Measurements from ENCODE around the gene TMEM259. TPM values are rescaled to one million over a fixed set of nuclear protein-coding genes. Genes with fewer than 3 reads are reported as not detected.

TMEM259 gene
- total and polyA plus RNA-seq, 2 of the 8 experiments (the other 6 are each of a cell fraction or from before 2014, with no cell fraction given): 140 to 243 TPM

- H4K20me1 ChIP-seq (replicated peaks in 1 of 2; ENCODE audit: control insufficient read depth in 1 of 2, insufficient read depth in 2 of 2, low read length in 2 of 2): peaks cover 38 to 53% of the 10 kb centered on the region in 2 experiments
- no peak for TF ChIP-seq KDM1A (IDR thresholded peaks at IDR 0.05; ENCODE audit: borderline replicate concordance, low read length)
- no peak for TF ChIP-seq SP4 (IDR thresholded peaks at IDR 0.05; ENCODE audit: low read length)
- TF ChIP-seq NANOG (IDR thresholded peaks at IDR 0.05; ENCODE audit: insufficient read depth, low read depth, low read length, poor library complexity, severe bottlenecking): no peak
- TF ChIP-seq ATF3 (IDR thresholded peaks at IDR 0.05; ENCODE audit: insufficient read depth, low read depth, low read length): no peak
- no peak for TF ChIP-seq JUND (IDR thresholded peaks at IDR 0.05; ENCODE audit: low read length)
- no peak for TF ChIP-seq GABPA (IDR thresholded peaks at IDR 0.05; ENCODE audit: borderline replicate concordance, insufficient read depth, low read length)
- TF ChIP-seq CEBPB (IDR thresholded peaks at IDR 0.05; ENCODE audit: low read depth, low read length): no peak
- no peak for TF ChIP-seq TAF7 (optimal IDR thresholded peaks at IDR 0.05; ENCODE audit: borderline replicate concordance, low read depth, low read length)
- TF ChIP-seq BCL11A (IDR thresholded peaks at IDR 0.05; ENCODE audit: low read depth in 2 of 2, low read length in 2 of 2): no peak
Observed at GRCh38 chr19:1017115-1017905, 3.6 kb downstream of the TMEM259 start.

More at GRCh38 chr19:1017115-1017905, 3.6 kb downstream of the TMEM259 start:
- CTCF ChIA-PET (ENCODE audit: partially characterized antibody): interaction anchor here (0.8 to 1.2 kb wide), 4 partner anchors 8 to 50 kb away, joined by 3 to 4 read pairs (median 3); no protein-coding TSS in a partner anchor
- no peak overlapping the region for H3K56ac ChIP-seq (replicated peaks; ENCODE audit: insufficient read length, low read depth, low read length)
- peaks cover 24% of the 10 kb centered on the region for H3K79me1 ChIP-seq (ENCODE audit: low read depth, low read length)
- H2BK5ac ChIP-seq (ENCODE audit: low read depth, low read length): peak overlapping the region; percentile 55
- H2BK12ac ChIP-seq (ENCODE audit: low read depth, low read length): no peak overlapping the region
- H3K4me1 ChIP-seq (replicated peaks in 1 of 4; ENCODE audit: control insufficient read depth in 3 of 4, insufficient read depth in 4 of 4, low read length in 3 of 4): peaks cover 0 to 37% (median 25%) of the 10 kb centered on the region in 4 experiments; a peak in 5 of 7 replicates
- FAIRE-seq (no peak), DNase-seq (ENCODE audit: low read depth in 1 of 2, low spot score in 2 of 2) (no peak)
- H3K14ac ChIP-seq (ENCODE audit: insufficient read length): no peak overlapping the region
- peak overlapping the region in 1 of 2 experiments; percentile 3; a peak in 1 of 4 replicates for H3K4me2 ChIP-seq (ENCODE audit: insufficient read depth in 1 of 2, low read depth in 2 of 2, low read length in 2 of 2)
- no peak overlapping the region for H3K18ac ChIP-seq (ENCODE audit: extremely low read depth, low read length)
- H2AFZ ChIP-seq (ENCODE audit: low read length): no peak overlapping the region
- H3K27ac ChIP-seq (ENCODE audit: low read depth, low read length): no peak overlapping the region; the same call in 1 of the 2 replicates
- H4K91ac ChIP-seq (replicated peaks; ENCODE audit: insufficient read length, low read length): no peak overlapping the region
- H3K9ac ChIP-seq (replicated peaks in 1 of 4; ENCODE audit: extremely low read depth in 1 of 4, low read depth in 3 of 4, low read length in 3 of 4): 0 out of 7 replicates have a peak overlapping the region, but pooled peaks of 1 of the 4 experiments have one; percentile 17
- H3K23ac ChIP-seq (ENCODE audit: insufficient read length): no peak overlapping the region
- H3K36me3 ChIP-seq (ENCODE audit: control insufficient read depth in 2 of 4, insufficient read depth in 4 of 4, low read length in 3 of 4): peaks cover 0 to 19% (median 5%) of the 10 kb centered on the region in 4 experiments; a peak in 6 of 8 replicates
- H4K8ac ChIP-seq (ENCODE audit: extremely low read depth, insufficient read depth, low read length): peak overlapping the region; percentile 53
- H3K27me3 ChIP-seq (replicated peaks in 1 of 4; ENCODE audit: control insufficient read depth in 3 of 4, extremely low read depth in 1 of 4, insufficient read depth in 3 of 4, low read length in 3 of 4): no peaks in the 10 kb centered on the region
- peaks cover 36 to 79% of the 10 kb centered on the region in 2 experiments for H3K79me2 ChIP-seq (ENCODE audit: control insufficient read depth in 1 of 2, insufficient read depth in 2 of 2, low read length in 2 of 2)
- 89% methylated on average over 22 of the region's 24 CpGs; no CpG with 5 or more reads in 1 of the 2 experiments for WGBS, 2 experiments (ENCODE audit: extremely low coverage in 1 of 2, insufficient coverage in 1 of 2, insufficient read length in 1 of 2, insufficient replicate concordance in 2 of 2, low coverage in 1 of 2, low lambda C conversion rate in 2 of 2, missing lambda C conversion rate in 1 of 2)
- H3K23me2 ChIP-seq (ENCODE audit: low read depth, low read length): peaks cover 9% of the 10 kb centered on the region
- H2BK15ac ChIP-seq (ENCODE audit: low read length): no peak overlapping the region
- H2AK5ac ChIP-seq (ENCODE audit: low read depth, low read length): 0 out of 2 replicates have a peak overlapping the region, but pooled peaks have one; percentile 13
- no peak overlapping the region for H3K4ac ChIP-seq (replicated peaks; ENCODE audit: insufficient read length, low read depth, low read length)
- H2BK20ac ChIP-seq (ENCODE audit: low read length): no peak overlapping the region
- no peaks in the 10 kb centered on the region for H3K9me3 ChIP-seq (ENCODE audit: insufficient read depth in 2 of 2, low read depth in 1 of 2, low read length in 1 of 2)
- H3K4me3 ChIP-seq (ENCODE audit: extremely low read depth in 1 of 4, insufficient read depth in 2 of 4, low read depth in 3 of 4, low read length in 4 of 4): no peak overlapping the region
- H4K5ac ChIP-seq (ENCODE audit: insufficient read length, low read depth, low read length): no peak overlapping the region
- H2BK120ac ChIP-seq (replicated peaks; ENCODE audit: low read depth, low read length): no peak overlapping the region
- POLR2A ChIA-PET (ENCODE audit: partially characterized antibody): interaction anchor here (5.2 to 6.4 kb wide), 2 partner anchors 12 to 20 kb away, joined by 62 to 125 read pairs; partner anchors contain the start of genes ABCA7 and CNN2

All from H1 (cell line).